Measurements from ENCODE around the gene RAB40B. TPM values are rescaled to one million over a fixed set of nuclear protein-coding genes. Genes with fewer than 3 reads are reported as not detected.

RAB40B gene
- polyA plus RNA-seq, 1 of the 3 experiments (the other 2 are of a cell fraction): 20.7 TPM

DNA sequence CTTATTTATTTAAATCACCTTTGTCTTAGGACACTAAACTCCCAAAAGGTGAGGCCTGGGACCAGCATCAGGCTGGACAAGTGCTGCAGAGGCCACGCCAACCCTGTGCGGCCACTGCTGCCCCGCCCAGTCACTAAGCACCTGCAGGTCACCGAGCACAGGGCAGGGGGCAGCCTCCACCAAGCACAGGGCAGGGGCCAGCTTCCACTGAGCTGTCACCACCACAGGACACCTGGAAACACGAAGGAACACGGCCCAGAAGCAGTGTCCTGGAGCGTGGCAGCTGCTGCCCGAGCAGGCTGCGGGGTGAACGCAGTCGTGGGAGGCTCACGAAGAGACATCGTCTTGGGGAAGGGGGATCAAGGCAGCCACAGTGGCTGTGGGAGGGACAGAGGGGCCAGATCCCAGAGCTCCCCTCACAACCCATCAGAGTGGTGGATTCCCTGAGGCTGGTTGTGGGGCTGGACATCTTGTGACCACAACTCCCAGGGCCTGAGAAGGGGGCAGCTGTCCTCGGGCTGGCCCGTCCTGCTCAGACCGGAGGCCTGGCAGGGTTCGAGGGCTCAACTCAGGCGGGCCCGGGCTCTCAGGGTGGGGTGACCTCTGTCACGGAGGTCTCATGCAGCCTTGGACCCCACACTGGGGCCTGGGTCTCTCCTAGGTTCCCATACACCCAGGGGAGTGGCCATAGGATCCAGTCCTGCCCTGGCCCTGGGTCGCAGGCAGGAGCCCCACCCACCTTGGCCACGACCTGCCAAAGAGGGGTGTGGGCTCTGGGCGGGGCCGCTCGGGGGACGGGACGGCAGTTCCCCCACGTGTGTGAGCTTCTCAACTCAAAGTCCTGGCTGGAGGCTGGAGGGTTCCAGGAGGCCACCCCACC, 18.7 kb downstream of the RAB40B start:
- H3K9ac ChIP-seq: no peak overlapping the region
- H3K4me2 ChIP-seq: no peak overlapping the region
- H3K4me3 ChIP-seq (ENCODE audit: low read depth in 2 of 2, low read length in 1 of 2): no peak overlapping the region
- 92% methylated on average over 20 of the region's 28 CpGs for WGBS (ENCODE audit: low lambda C conversion rate)
- no peak overlapping the region for H2AFZ ChIP-seq (ENCODE audit: low read depth)
- TF ChIP-seq RXRA (IDR thresholded peaks at IDR 0.05; ENCODE audit: borderline replicate concordance, low read depth): no peak
- TF ChIP-seq, protein P1, sequence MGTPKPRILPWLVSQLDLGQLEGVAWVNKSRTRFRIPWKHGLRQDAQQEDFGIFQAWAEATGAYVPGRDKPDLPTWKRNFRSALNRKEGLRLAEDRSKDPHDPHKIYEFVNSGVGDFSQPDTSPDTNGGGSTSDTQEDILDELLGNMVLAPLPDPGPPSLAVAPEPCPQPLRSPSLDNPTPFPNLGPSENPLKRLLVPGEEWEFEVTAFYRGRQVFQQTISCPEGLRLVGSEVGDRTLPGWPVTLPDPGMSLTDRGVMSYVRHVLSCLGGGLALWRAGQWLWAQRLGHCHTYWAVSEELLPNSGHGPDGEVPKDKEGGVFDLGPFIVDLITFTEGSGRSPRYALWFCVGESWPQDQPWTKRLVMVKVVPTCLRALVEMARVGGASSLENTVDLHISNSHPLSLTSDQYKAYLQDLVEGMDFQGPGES (IDR thresholded peaks at IDR 0.05; ENCODE audit: low read depth, low read length): no peak
- TF ChIP-seq, protein P2, sequence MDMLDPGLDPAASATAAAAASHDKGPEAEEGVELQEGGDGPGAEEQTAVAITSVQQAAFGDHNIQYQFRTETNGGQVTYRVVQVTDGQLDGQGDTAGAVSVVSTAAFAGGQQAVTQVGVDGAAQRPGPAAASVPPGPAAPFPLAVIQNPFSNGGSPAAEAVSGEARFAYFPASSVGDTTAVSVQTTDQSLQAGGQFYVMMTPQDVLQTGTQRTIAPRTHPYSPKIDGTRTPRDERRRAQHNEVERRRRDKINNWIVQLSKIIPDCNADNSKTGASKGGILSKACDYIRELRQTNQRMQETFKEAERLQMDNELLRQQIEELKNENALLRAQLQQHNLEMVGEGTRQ (IDR thresholded peaks at IDR 0.05; ENCODE audit: borderline replicate concordance, low read depth, low read length): no peak
- TF ChIP-seq, protein P3, sequence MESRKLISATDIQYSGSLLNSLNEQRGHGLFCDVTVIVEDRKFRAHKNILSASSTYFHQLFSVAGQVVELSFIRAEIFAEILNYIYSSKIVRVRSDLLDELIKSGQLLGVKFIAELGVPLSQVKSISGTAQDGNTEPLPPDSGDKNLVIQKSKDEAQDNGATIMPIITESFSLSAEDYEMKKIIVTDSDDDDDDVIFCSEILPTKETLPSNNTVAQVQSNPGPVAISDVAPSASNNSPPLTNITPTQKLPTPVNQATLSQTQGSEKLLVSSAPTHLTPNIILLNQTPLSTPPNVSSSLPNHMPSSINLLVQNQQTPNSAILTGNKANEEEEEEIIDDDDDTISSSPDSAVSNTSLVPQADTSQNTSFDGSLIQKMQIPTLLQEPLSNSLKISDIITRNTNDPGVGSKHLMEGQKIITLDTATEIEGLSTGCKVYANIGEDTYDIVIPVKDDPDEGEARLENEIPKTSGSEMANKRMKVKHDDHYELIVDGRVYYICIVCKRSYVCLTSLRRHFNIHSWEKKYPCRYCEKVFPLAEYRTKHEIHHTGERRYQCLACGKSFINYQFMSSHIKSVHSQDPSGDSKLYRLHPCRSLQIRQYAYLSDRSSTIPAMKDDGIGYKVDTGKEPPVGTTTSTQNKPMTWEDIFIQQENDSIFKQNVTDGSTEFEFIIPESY (IDR thresholded peaks at IDR 0.05; ENCODE audit: borderline replicate concordance, low read depth): no peak
- no peak for TF ChIP-seq CHD2 (IDR thresholded peaks at IDR 0.05; ENCODE audit: low read length, partially characterized antibody)
- no peak for TF ChIP-seq NFIC (IDR thresholded peaks at IDR 0.05; ENCODE audit: borderline replicate concordance)
- TF ChIP-seq MAX (IDR thresholded peaks at IDR 0.05; ENCODE audit: low read depth): no peak
- no peak for TF ChIP-seq TAF1 (IDR thresholded peaks at IDR 0.05; ENCODE audit: borderline replicate concordance, low read depth, low read length)
- no peak for TF ChIP-seq PBX3 (IDR thresholded peaks at IDR 0.05)
- no peak for TF ChIP-seq RCOR1 (IDR thresholded peaks at IDR 0.05; ENCODE audit: low read length)
- no peak for TF ChIP-seq NRF1 (IDR thresholded peaks at IDR 0.05; ENCODE audit: low read depth, low read length)
- no peak for TF ChIP-seq MEF2A (IDR thresholded peaks at IDR 0.05; ENCODE audit: borderline replicate concordance, low read depth)
- H3K27me3 ChIP-seq (ENCODE audit: insufficient read depth): no peaks in the 10 kb centered on the region
- no peaks in the 10 kb centered on the region for H3K79me2 ChIP-seq (ENCODE audit: insufficient read depth)
- peaks cover 6% of the 10 kb centered on the region for H3K9me3 ChIP-seq
- H3K4me1 ChIP-seq (ENCODE audit: control insufficient read depth in 1 of 2, insufficient read depth in 2 of 2, low read depth in 1 of 2, low read length in 1 of 2): no peaks in the 10 kb centered on the region
- H3K9me2 ChIP-seq: no peaks in the 10 kb centered on the region
- H3K36me3 ChIP-seq (replicated peaks in 1 of 2; ENCODE audit: control insufficient read depth in 1 of 2, insufficient read depth in 2 of 2, low read length in 1 of 2): no peaks in the 10 kb centered on the region
- DNase-seq: no peak
- H3K27ac ChIP-seq (ENCODE audit: low read depth in 2 of 2, low read length in 1 of 2): no peak overlapping the region
- POLR2A ChIA-PET: no interaction called here
- H3F3A ChIP-seq (replicated peaks; ENCODE audit: insufficient read depth): no peaks in the 10 kb centered on the region
- CTCF ChIA-PET: interaction anchor here (0.9 to 3.4 kb wide), 4 partner anchors 10 to 18 kb away, joined by 4 to 18 read pairs (median 4); no protein-coding TSS in a partner anchor
- no peaks in the 10 kb centered on the region for H4K20me1 ChIP-seq (ENCODE audit: insufficient read depth)
